GM12892 (cell line): ENCODE results near the gene IRF6.

Experiments used
- POLR2A ChIP-seq: IDR thresholded peaks from 2 replicates; pipeline ENCODE4 v1.6.1; 2011; ENCODE audit warnings: low read depth, low read length, control low read depth
- TAF1 ChIP-seq: IDR thresholded peaks from 2 replicates; pipeline ENCODE4 v1.6.1; 2011; ENCODE audit warnings: low read depth, mild to moderate bottlenecking, control low read depth, low read length, borderline replicate concordance

- TF ChIP-seq POLR2A (no peak), TAF1 (no peak)
These were observed 68.8 kb downstream of the IRF6 start for GRCh38 chr1:209737118-209737505.
